Astrocyte (in vitro differentiated cells and primary cell): ENCODE measurements around the gene DESI1.

Experiments
- CTCF ChIP-seq: IDR thresholded peaks from 2 replicates; pipeline ENCODE4 v1.5.1; 2011; ENCODE audit warnings: low read depth, mild to moderate bottlenecking, inconsistent platforms, low read length, moderate library complexity; ENCODE audit not compliant: insufficient read depth
- EZH2 ChIP-seq: IDR thresholded peaks from 2 replicates; pipeline ENCODE4 v1.6.1; 2012; ENCODE audit warnings: mild to moderate bottlenecking, low read length, inconsistent platforms; ENCODE audit not compliant: insufficient read depth

GRCh38 chr22:41612603-41613306, 8.1 kb downstream of the DESI1 start:
- no peak for TF ChIP-seq CTCF
- TF ChIP-seq EZH2 = no peak
